GM19463 (cell line): ENCODE results near the gene SYCN.

Source experiments
- ATAC-seq: cut with Tn5 transposase; IDR thresholded peaks from one replicate; pipeline ENCODE4 v1.9.1; 2021; ENCODE audit warnings: mild to moderate bottlenecking, moderate library complexity; ENCODE audit not compliant: unreplicated experiment

Gene SYCN

GRCh38 chr19:39157275-39157996, 46.6 kb downstream of the SYCN start:
- ATAC-seq = no peak

- ATAC-seq = no peak
These were observed 47.5 kb downstream of the SYCN start for GRCh38 chr19:39156326-39157230.

GRCh38 chr19:39155741-39156140, 48.3 kb downstream of the SYCN start:
- no peak for ATAC-seq

GRCh38 chr19:39155114-39155700, 48.9 kb downstream of the SYCN start:
- ATAC-seq = no peak

GRCh38 chr19:39154629-39155100, 49.4 kb downstream of the SYCN start:
- no peak for ATAC-seq

GRCh38 chr19:39154100-39154628, 49.9 kb downstream of the SYCN start:
- ATAC-seq = no peak
